Adrenal gland (tissue), 5 donors: ENCODE results near the gene TTI1.

Experiments
- CTCF ChIP-seq, 6 experiments: fragments of 450-650 bp in 4 of 6; fragments of 200-600 bp in 2 of 6; sonication (generic) in 1 of 6; IDR thresholded peaks; 1 replicate in 5 of 6; 2 replicates in 1 of 6; pipeline versions ENCODE4 v1.5.1 to v1.8.0; 2016 to 2021; ENCODE audit warnings: antibody characterized with exemption in 6 of 6, mild to moderate bottlenecking in 2 of 6, moderate library complexity in 1 of 6
- POLR2A ChIP-seq, 2 donors: fragments of 450-650 bp; IDR thresholded peaks; one replicate each; pipeline ENCODE4 v1.6.1; 2017; ENCODE audit warnings: antibody characterized with exemption in 2 of 2, mild to moderate bottlenecking in 2 of 2, moderate library complexity in 1 of 2
- donor health status: DM: no; HTN: no; CAD: no.

GRCh38 chr20:38036366-38036765 lies 3.1 kb upstream of the TTI1 start:
- TF ChIP-seq CTCF (IDR thresholded peaks at IDR 0.05), result no peak
- no peak for TF ChIP-seq POLR2A (IDR thresholded peaks at IDR 0.05)
